HepG2 (cell line): Measurements from ENCODE around the gene ELP5. TPM values are rescaled to one million over a fixed set of nuclear protein-coding genes. Genes with fewer than 3 reads are reported as not detected.
A peak's percentile ranks its signal among the peaks of the same experiment; 100 is the strongest.

Experiments used
- ATF6 ChIP-seq: sonication (generic); formaldehyde crosslinking; conservative IDR thresholded peaks from 2 replicates; pipeline ENCODE4 v1.4.0; 2020; ENCODE audit warnings: missing genetic modification reagents
- HNRNPK ChIP-seq: fragments of 200-400 bp; formaldehyde crosslinking; IDR thresholded peaks from 2 replicates; pipeline ENCODE4 v1.6.1; 2018; ENCODE audit warnings: low read length, low read depth, moderate library complexity, mild to moderate bottlenecking; ENCODE audit not compliant: poor library complexity, severe bottlenecking
- HOXA7 ChIP-seq: sonication (generic); formaldehyde crosslinking; IDR thresholded peaks from 2 replicates; pipeline ENCODE4 v1.8.1; 2022; ENCODE audit warnings: mild to moderate bottlenecking, missing genetic modification reagents, moderate library complexity
- IRF1 ChIP-seq: sonication (generic); formaldehyde crosslinking; IDR thresholded peaks from 2 replicates; pipeline ENCODE4 v1.4.0; 2020; ENCODE audit warnings: low read depth, mild to moderate bottlenecking, missing genetic modification reagents
- KAT7 ChIP-seq: IDR thresholded peaks from 2 replicates; pipeline ENCODE4 v1.6.1; 2018; ENCODE audit warnings: borderline replicate concordance, missing compliant biosample characterization
- KDM1A ChIP-seq: IDR thresholded peaks from 2 replicates; pipeline ENCODE4 v1.6.1; 2016; ENCODE audit warnings: missing compliant biosample characterization
- MATR3 ChIP-seq: sonication (generic); formaldehyde crosslinking; IDR thresholded peaks from 2 replicates; pipeline ENCODE4 v1.4.0; 2020; ENCODE audit warnings: missing genetic modification reagents
- MEIS1 ChIP-seq: sonication (generic); formaldehyde crosslinking; IDR thresholded peaks from 2 replicates; pipeline ENCODE4 v1.9.0; 2021; ENCODE audit warnings: mild to moderate bottlenecking, missing genetic modification reagents, moderate library complexity, borderline replicate concordance
- MIER3 ChIP-seq: IDR thresholded peaks from 2 replicates; pipeline ENCODE4 v1.6.1; 2016; ENCODE audit warnings: missing compliant biosample characterization, borderline replicate concordance
- NCOA1 ChIP-seq: sonication (generic); formaldehyde crosslinking; IDR thresholded peaks from 2 replicates; pipeline ENCODE4 v1.9.0; 2021; ENCODE audit warnings: missing genetic modification reagents
- ONECUT2 ChIP-seq: sonication (generic); formaldehyde crosslinking; IDR thresholded peaks from 2 replicates; pipeline ENCODE4 v1.4.0; 2020; ENCODE audit warnings: missing genetic modification reagents
- PHF5A ChIP-seq: IDR thresholded peaks from one replicate; pipeline ENCODE4 v1.6.1; 2018; ENCODE audit warnings: low read depth, missing genetic modification reagents; ENCODE audit not compliant: unreplicated experiment
- PLSCR1 ChIP-seq: sonication (generic); formaldehyde crosslinking; IDR thresholded peaks from 2 replicates; pipeline ENCODE4 v1.5.0; 2020; ENCODE audit warnings: missing genetic modification reagents, mild to moderate bottlenecking, borderline replicate concordance
- RELA ChIP-seq: sonication (generic); formaldehyde crosslinking; IDR thresholded peaks from 2 replicates; pipeline ENCODE4 v1.4.0; 2020; ENCODE audit warnings: missing genetic modification reagents
- SMAD3 ChIP-seq: sonication (generic); formaldehyde crosslinking; IDR thresholded peaks from 2 replicates; pipeline ENCODE4 v1.4.0; 2020; ENCODE audit warnings: missing genetic modification reagents
- ZBTB39 ChIP-seq: sonication (generic); formaldehyde crosslinking; IDR thresholded peaks from 2 replicates; pipeline ENCODE4 v1.5.0; 2020; ENCODE audit warnings: missing genetic modification reagents
- ZNF558 ChIP-seq: sonication (generic); formaldehyde crosslinking; IDR thresholded peaks from 2 replicates; pipeline ENCODE4 v1.9.0; 2022; ENCODE audit warnings: mild to moderate bottlenecking, missing genetic modification reagents, borderline replicate concordance
- ZNF574 ChIP-seq: sonication (generic); formaldehyde crosslinking; IDR thresholded peaks from 2 replicates; pipeline ENCODE4 v1.4.0; 2020; ENCODE audit warnings: missing genetic modification reagents
- ZNF652 ChIP-seq: IDR thresholded peaks from 2 replicates; pipeline ENCODE4 v1.6.1; 2016; ENCODE audit warnings: low read depth, borderline replicate concordance
- ZNF784 ChIP-seq: sonication (generic); formaldehyde crosslinking; IDR thresholded peaks from 2 replicates; pipeline ENCODE4 v1.5.1; 2020; ENCODE audit warnings: missing genetic modification reagents, mild to moderate bottlenecking, borderline replicate concordance
- polyA plus RNA-seq, 8 experiments: library from polyadenylated mRNA; depleted of rRNA in 3 of 8; stranded (reverse) in 7 of 8; unstranded in 1 of 8; fragments of >200 nt; fragmentation: Illumina TruSeq in 4 of 8; extraction: Trizol in 4 of 8; gene quantifications; 2 replicates each; pipeline versions ENCODE4 v1.2.1 to v1.2.3, GENCODE V29; 2011 to 2016; ENCODE audit warnings: low read depth in 4 of 8, missing spikeins in 1 of 8, mixed read lengths in 1 of 8; ENCODE audit not compliant: insufficient read depth in 1 of 8
- total RNA-seq, 5 experiments: library from RNA; depleted of rRNA; stranded (reverse); fragments of >200 nt; fragmentation: Illumina TruSeq; extraction: Trizol; gene quantifications; 2 replicates each; pipeline ENCODE4 v1.2.3, GENCODE V29; 2016; ENCODE audit warnings: low read depth in 1 of 5

Gene ELP5
- total and polyA plus RNA-seq, 2 of the 13 experiments (the other 11 are each of a cell fraction or from before 2014, with no cell fraction given) = 67.6 to 69.8 TPM

GRCh38 chr17:7306911-7307685, 55.1 kb downstream of the ELP5 start, which contains the start of gene EIF5A (continued):
- peak; percentile 99 for TF ChIP-seq ZNF574 (CRISPR knock-in tag)
- no peak for TF ChIP-seq RELA
- TF ChIP-seq MEIS1 (CRISPR knock-in tag) = no peak; the same call in 1 of the 2 replicates
- no peak for TF ChIP-seq NCOA1 (CRISPR knock-in tag)
- no peak for TF ChIP-seq ONECUT2 (CRISPR knock-in tag)
- TF ChIP-seq ATF6 (CRISPR knock-in tag) = no peak
- no peak for TF ChIP-seq KDM1A (CRISPR knock-in tag)
- TF ChIP-seq IRF1 (CRISPR knock-in tag) = no peak
- no peak for TF ChIP-seq HOXA7
- TF ChIP-seq ZBTB39 (CRISPR knock-in tag) = no peak
- TF ChIP-seq PHF5A (CRISPR knock-in tag) = no peak
- TF ChIP-seq ZNF652 (CRISPR knock-in tag) = no peak
- no peak for TF ChIP-seq KAT7
- peak; percentile 30 for TF ChIP-seq ZNF784 (CRISPR knock-in tag)
- no peak for TF ChIP-seq MIER3 (CRISPR knock-in tag)
- TF ChIP-seq SMAD3 (CRISPR knock-in tag) = no peak; the same call in 1 of the 2 replicates
- TF ChIP-seq HNRNPK = peak; percentile 7
- no peak for TF ChIP-seq ZNF558
- TF ChIP-seq PLSCR1 (CRISPR knock-in tag) = no peak
- no peak for TF ChIP-seq MATR3 (CRISPR knock-in tag)
